Prostate gland (tissue), 2 donors: Measurements from ENCODE around the gene SCFD1.

ENCODE experiments used
- POLR2A ChIP-seq: fragments of 450-650 bp; IDR thresholded peaks from one replicate; pipeline ENCODE4 v1.6.1; 2016; ENCODE audit warnings: antibody characterized with exemption, mild to moderate bottlenecking
- POLR2AphosphoS5 ChIP-seq: sonication (generic); formaldehyde crosslinking; IDR thresholded peaks from one replicate; pipeline ENCODE4 v1.6.1; 2017; ENCODE audit warnings: antibody characterized with exemption
- TF ChIP-seq, protein P1 (sequence below), 4 experiments: fragments of 200-600 bp in 2 of 4; fragments of 450-650 bp in 2 of 4; sonication (generic) in 2 of 4; IDR thresholded peaks; 1 replicate in 3 of 4; 2 replicates in 1 of 4; pipeline ENCODE4 v1.5.1; 2016 to 2019; ENCODE audit warnings: antibody characterized with exemption in 4 of 4, mild to moderate bottlenecking in 2 of 4, moderate library complexity in 2 of 4

- TF ChIP-seq, protein P1, sequence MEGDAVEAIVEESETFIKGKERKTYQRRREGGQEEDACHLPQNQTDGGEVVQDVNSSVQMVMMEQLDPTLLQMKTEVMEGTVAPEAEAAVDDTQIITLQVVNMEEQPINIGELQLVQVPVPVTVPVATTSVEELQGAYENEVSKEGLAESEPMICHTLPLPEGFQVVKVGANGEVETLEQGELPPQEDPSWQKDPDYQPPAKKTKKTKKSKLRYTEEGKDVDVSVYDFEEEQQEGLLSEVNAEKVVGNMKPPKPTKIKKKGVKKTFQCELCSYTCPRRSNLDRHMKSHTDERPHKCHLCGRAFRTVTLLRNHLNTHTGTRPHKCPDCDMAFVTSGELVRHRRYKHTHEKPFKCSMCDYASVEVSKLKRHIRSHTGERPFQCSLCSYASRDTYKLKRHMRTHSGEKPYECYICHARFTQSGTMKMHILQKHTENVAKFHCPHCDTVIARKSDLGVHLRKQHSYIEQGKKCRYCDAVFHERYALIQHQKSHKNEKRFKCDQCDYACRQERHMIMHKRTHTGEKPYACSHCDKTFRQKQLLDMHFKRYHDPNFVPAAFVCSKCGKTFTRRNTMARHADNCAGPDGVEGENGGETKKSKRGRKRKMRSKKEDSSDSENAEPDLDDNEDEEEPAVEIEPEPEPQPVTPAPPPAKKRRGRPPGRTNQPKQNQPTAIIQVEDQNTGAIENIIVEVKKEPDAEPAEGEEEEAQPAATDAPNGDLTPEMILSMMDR (IDR thresholded peaks at IDR 0.05) = no peak
- TF ChIP-seq POLR2A = no peak
- TF ChIP-seq POLR2AphosphoS5 = no peak
Observed at GRCh38 chr14:30710876-30711275, 88.8 kb downstream of the SCFD1 start.
